HEK293 (cell line): ENCODE measurements around the gene BCL2.

Experiments used
- GLIS1 ChIP-seq: fragments of 450-650 bp; formaldehyde crosslinking; IDR thresholded peaks from 2 replicates; pipeline ENCODE4 v1.5.1; 2016; ENCODE audit warnings: missing biosample characterization, missing genetic modification characterization
- IKZF3 ChIP-seq: fragments of 450-650 bp; IDR thresholded peaks from 2 replicates; pipeline ENCODE4 v1.5.0; 2018; ENCODE audit warnings: missing biosample characterization, mild to moderate bottlenecking, missing genetic modification characterization, moderate library complexity
- PRDM1 ChIP-seq: fragments of 450-650 bp; formaldehyde crosslinking; IDR thresholded peaks from 2 replicates; pipeline ENCODE4; 2016; ENCODE audit warnings: missing biosample characterization, missing genetic modification characterization
- SALL2 ChIP-seq: fragments of 450-650 bp; formaldehyde crosslinking; IDR thresholded peaks from 2 replicates; pipeline ENCODE4 v1.5.0; 2017; ENCODE audit warnings: missing biosample characterization, mild to moderate bottlenecking, missing genetic modification characterization, borderline replicate concordance
- ZBTB20 ChIP-seq: fragments of 450-650 bp; formaldehyde crosslinking; IDR thresholded peaks from 2 replicates; pipeline ENCODE4 v1.5.1; 2016; ENCODE audit warnings: missing biosample characterization, missing genetic modification characterization
- ZBTB48 ChIP-seq: fragments of 450-650 bp; formaldehyde crosslinking; IDR thresholded peaks from 2 replicates; pipeline ENCODE4 v1.5.1; 2016; ENCODE audit warnings: missing biosample characterization, missing genetic modification characterization
- ZBTB8A ChIP-seq: fragments of 450-650 bp; formaldehyde crosslinking; IDR thresholded peaks from 2 replicates; pipeline ENCODE4 v1.5.1; 2016; ENCODE audit warnings: missing biosample characterization, missing genetic modification characterization
- ZEB2 ChIP-seq: fragments of 450-650 bp; formaldehyde crosslinking; IDR thresholded peaks from 2 replicates; pipeline ENCODE4 v1.5.1; 2016; ENCODE audit warnings: missing biosample characterization, missing genetic modification characterization
- ZNF175 ChIP-seq: fragments of 450-650 bp; formaldehyde crosslinking; IDR thresholded peaks from 2 replicates; pipeline ENCODE4 v1.5.1; 2016; ENCODE audit warnings: missing biosample characterization, missing genetic modification characterization
- ZNF2 ChIP-seq: fragments of 450-650 bp; formaldehyde crosslinking; IDR thresholded peaks from 2 replicates; pipeline ENCODE4 v1.5.1; 2016; ENCODE audit warnings: missing biosample characterization, missing genetic modification characterization
- ZNF214 ChIP-seq: fragments of 450-650 bp; formaldehyde crosslinking; IDR thresholded peaks from 2 replicates; pipeline ENCODE4 v1.5.1; 2017; ENCODE audit warnings: missing biosample characterization, mild to moderate bottlenecking, missing genetic modification characterization, borderline replicate concordance
- ZNF239 ChIP-seq: fragments of 450-650 bp; formaldehyde crosslinking; IDR thresholded peaks from 2 replicates; pipeline ENCODE4 v1.5.1; 2016; ENCODE audit warnings: missing biosample characterization, missing genetic modification characterization
- ZNF280D ChIP-seq: fragments of 450-650 bp; formaldehyde crosslinking; IDR thresholded peaks from 2 replicates; pipeline ENCODE4 v1.5.1; 2016; ENCODE audit warnings: missing biosample characterization, missing genetic modification characterization
- ZNF292 ChIP-seq: fragments of 450-650 bp; formaldehyde crosslinking; IDR thresholded peaks from 2 replicates; pipeline ENCODE4 v1.5.1; 2016; ENCODE audit warnings: low read depth, missing biosample characterization, missing genetic modification characterization, borderline replicate concordance
- ZNF302 ChIP-seq: fragments of 450-650 bp; formaldehyde crosslinking; IDR thresholded peaks from 2 replicates; pipeline ENCODE4 v1.5.1; 2016; ENCODE audit warnings: missing biosample characterization, missing genetic modification characterization, low read depth
- ZNF324 ChIP-seq: fragments of 450-650 bp; formaldehyde crosslinking; IDR thresholded peaks from 2 replicates; pipeline ENCODE4 v1.5.1; 2016; ENCODE audit warnings: missing biosample characterization, missing genetic modification characterization
- ZNF341 ChIP-seq: fragments of 450-650 bp; formaldehyde crosslinking; IDR thresholded peaks from 2 replicates; pipeline ENCODE4; 2016; ENCODE audit warnings: low read depth, missing biosample characterization, missing genetic modification characterization
- ZNF366 ChIP-seq: fragments of 450-650 bp; formaldehyde crosslinking; conservative IDR thresholded peaks from 2 replicates; pipeline ENCODE4 v1.5.1; 2016; ENCODE audit warnings: missing biosample characterization, missing genetic modification characterization
- ZNF37A ChIP-seq: fragments of 450-650 bp; IDR thresholded peaks from 2 replicates; pipeline ENCODE4 v1.5.1; 2018; ENCODE audit warnings: missing biosample characterization, missing genetic modification characterization
- ZNF394 ChIP-seq: fragments of 450-650 bp; formaldehyde crosslinking; IDR thresholded peaks from 2 replicates; pipeline ENCODE4 v1.5.1; 2016; ENCODE audit warnings: missing biosample characterization, missing genetic modification characterization, mild to moderate bottlenecking, moderate library complexity, borderline replicate concordance
- ZNF473 ChIP-seq: fragments of 450-650 bp; formaldehyde crosslinking; IDR thresholded peaks from 2 replicates; pipeline ENCODE4 v1.5.1; 2017; ENCODE audit warnings: missing biosample characterization, missing genetic modification characterization
- ZNF488 ChIP-seq: fragments of 450-650 bp; formaldehyde crosslinking; IDR thresholded peaks from 2 replicates; pipeline ENCODE4 v1.5.1; 2016; ENCODE audit warnings: missing biosample characterization, missing genetic modification characterization
- ZNF510 ChIP-seq: fragments of 450-650 bp; formaldehyde crosslinking; IDR thresholded peaks from 2 replicates; pipeline ENCODE4 v1.5.1; 2018; ENCODE audit warnings: mild to moderate bottlenecking, missing genetic modification characterization, missing biosample characterization; ENCODE audit not compliant: insufficient replicate concordance
- ZNF544 ChIP-seq: fragments of 450-650 bp; formaldehyde crosslinking; IDR thresholded peaks from 2 replicates; pipeline ENCODE4 v1.5.0; 2017; ENCODE audit warnings: missing biosample characterization, missing genetic modification characterization
- ZNF548 ChIP-seq: fragments of 450-650 bp; formaldehyde crosslinking; IDR thresholded peaks from 2 replicates; pipeline ENCODE4 v1.5.1; 2016; ENCODE audit warnings: missing biosample characterization, missing genetic modification characterization
- ZNF558 ChIP-seq: fragments of 450-650 bp; formaldehyde crosslinking; IDR thresholded peaks from 2 replicates; pipeline ENCODE4 v1.5.1; 2016; ENCODE audit warnings: missing biosample characterization, missing genetic modification characterization
- ZNF621 ChIP-seq: fragments of 450-650 bp; formaldehyde crosslinking; IDR thresholded peaks from 2 replicates; pipeline ENCODE4 v1.5.1; 2017; ENCODE audit warnings: missing biosample characterization, missing genetic modification characterization
- ZNF843 ChIP-seq: fragments of 450-650 bp; formaldehyde crosslinking; IDR thresholded peaks from 2 replicates; pipeline ENCODE4 v1.5.1; 2016; ENCODE audit warnings: missing biosample characterization, missing genetic modification characterization
- TF ChIP-seq, protein P1 (sequence below): fragments of 450-650 bp; formaldehyde crosslinking; IDR thresholded peaks from 2 replicates; pipeline ENCODE4 v1.5.1; 2017; ENCODE audit warnings: missing biosample characterization, missing genetic modification characterization
- TF ChIP-seq, protein P2 (sequence below): fragments of 450-650 bp; formaldehyde crosslinking; IDR thresholded peaks from 2 replicates; pipeline ENCODE4 v1.5.1; 2016; ENCODE audit warnings: missing biosample characterization, missing genetic modification characterization, borderline replicate concordance

The BCL2 gene

GRCh38 chr18:63237881-63238692 is 81.5 kb downstream of the BCL2 start (continued):
- TF ChIP-seq, protein P1, sequence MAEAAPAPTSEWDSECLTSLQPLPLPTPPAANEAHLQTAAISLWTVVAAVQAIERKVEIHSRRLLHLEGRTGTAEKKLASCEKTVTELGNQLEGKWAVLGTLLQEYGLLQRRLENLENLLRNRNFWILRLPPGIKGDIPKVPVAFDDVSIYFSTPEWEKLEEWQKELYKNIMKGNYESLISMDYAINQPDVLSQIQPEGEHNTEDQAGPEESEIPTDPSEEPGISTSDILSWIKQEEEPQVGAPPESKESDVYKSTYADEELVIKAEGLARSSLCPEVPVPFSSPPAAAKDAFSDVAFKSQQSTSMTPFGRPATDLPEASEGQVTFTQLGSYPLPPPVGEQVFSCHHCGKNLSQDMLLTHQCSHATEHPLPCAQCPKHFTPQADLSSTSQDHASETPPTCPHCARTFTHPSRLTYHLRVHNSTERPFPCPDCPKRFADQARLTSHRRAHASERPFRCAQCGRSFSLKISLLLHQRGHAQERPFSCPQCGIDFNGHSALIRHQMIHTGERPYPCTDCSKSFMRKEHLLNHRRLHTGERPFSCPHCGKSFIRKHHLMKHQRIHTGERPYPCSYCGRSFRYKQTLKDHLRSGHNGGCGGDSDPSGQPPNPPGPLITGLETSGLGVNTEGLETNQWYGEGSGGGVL (tag by site-specific recombination): no peak
- TF ChIP-seq ZNF621 (tag by site-specific recombination) (no peak), PRDM1 (tag by site-specific recombination) (peak; percentile 64), ZNF175 (tag by site-specific recombination) (no peak), ZEB2 (tag by site-specific recombination) (0 out of 2 replicates have a peak, but pooled peaks have one; percentile 36), ZNF280D (tag by site-specific recombination) (no peak), ZNF292 (tag by site-specific recombination) (no peak), ZNF214 (tag by site-specific recombination) (no peak), ZNF558 (tag by site-specific recombination) (no peak), IKZF3 (tag by site-specific recombination) (no peak), ZNF843 (tag by site-specific recombination) (no peak), ZNF2 (tag by site-specific recombination) (no peak), ZBTB48 (tag by site-specific recombination) (no peak), GLIS1 (peak; percentile 50), ZBTB20 (no peak), ZBTB8A (tag by site-specific recombination) (no peak), ZNF37A (tag by site-specific recombination) (no peak), ZNF239 (tag by site-specific recombination) (no peak), ZNF366 (tag by site-specific recombination) (peak; percentile 52), ZNF341 (tag by site-specific recombination) (no peak), ZNF473 (tag by site-specific recombination) (no peak), ZNF544 (no peak), SALL2 (tag by site-specific recombination) (no peak), ZNF302 (tag by site-specific recombination) (no peak), ZNF548 (tag by site-specific recombination) (no peak), ZNF510 (tag by site-specific recombination) (no peak), ZNF394 (tag by site-specific recombination) (no peak), ZNF488 (no peak), ZNF324 (tag by site-specific recombination) (no peak)
- TF ChIP-seq, protein P2, sequence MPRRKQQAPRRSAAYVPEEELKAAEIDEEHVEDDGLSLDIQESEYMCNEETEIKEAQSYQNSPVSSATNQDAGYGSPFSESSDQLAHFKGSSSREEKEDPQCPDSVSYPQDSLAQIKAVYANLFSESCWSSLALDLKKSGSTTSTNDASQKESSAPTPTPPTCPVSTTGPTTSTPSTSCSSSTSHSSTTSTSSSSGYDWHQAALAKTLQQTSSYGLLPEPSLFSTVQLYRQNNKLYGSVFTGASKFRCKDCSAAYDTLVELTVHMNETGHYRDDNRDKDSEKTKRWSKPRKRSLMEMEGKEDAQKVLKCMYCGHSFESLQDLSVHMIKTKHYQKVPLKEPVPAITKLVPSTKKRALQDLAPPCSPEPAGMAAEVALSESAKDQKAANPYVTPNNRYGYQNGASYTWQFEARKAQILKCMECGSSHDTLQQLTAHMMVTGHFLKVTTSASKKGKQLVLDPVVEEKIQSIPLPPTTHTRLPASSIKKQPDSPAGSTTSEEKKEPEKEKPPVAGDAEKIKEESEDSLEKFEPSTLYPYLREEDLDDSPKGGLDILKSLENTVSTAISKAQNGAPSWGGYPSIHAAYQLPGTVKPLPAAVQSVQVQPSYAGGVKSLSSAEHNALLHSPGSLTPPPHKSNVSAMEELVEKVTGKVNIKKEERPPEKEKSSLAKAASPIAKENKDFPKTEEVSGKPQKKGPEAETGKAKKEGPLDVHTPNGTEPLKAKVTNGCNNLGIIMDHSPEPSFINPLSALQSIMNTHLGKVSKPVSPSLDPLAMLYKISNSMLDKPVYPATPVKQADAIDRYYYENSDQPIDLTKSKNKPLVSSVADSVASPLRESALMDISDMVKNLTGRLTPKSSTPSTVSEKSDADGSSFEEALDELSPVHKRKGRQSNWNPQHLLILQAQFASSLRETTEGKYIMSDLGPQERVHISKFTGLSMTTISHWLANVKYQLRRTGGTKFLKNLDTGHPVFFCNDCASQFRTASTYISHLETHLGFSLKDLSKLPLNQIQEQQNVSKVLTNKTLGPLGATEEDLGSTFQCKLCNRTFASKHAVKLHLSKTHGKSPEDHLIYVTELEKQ (tag by site-specific recombination): no peak
